GM12872 (cell line): ENCODE data around the gene CELSR1.

Experiments used
- TF ChIP-seq, protein P1 (sequence below): IDR thresholded peaks from 3 replicates; pipeline ENCODE4 v1.5.1; 2011; ENCODE audit warnings: low read depth, mild to moderate bottlenecking, low read length, moderate library complexity; ENCODE audit not compliant: insufficient read depth

The CELSR1 gene

DNA sequence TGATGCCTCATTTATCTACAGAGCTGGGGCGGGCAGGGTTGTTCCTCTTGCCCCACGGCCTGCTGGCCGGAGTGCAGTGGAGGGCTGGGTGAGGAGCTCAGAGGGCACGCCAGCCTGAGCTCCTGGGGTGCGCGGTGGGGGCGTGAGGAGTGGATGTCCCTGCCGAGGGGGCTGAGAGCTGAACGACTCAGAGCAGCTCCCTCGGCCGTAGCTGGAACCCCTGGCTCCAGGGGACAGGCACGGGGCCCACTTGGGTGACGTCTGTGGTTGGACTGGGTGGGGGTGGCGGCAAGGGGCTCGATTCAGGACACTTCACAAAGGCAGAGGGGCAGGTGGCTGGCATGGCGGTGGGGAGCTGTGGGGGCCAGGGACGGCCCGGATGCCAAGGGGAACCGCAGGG is 139.5 kb downstream of the CELSR1 start:
- TF ChIP-seq, protein P1, sequence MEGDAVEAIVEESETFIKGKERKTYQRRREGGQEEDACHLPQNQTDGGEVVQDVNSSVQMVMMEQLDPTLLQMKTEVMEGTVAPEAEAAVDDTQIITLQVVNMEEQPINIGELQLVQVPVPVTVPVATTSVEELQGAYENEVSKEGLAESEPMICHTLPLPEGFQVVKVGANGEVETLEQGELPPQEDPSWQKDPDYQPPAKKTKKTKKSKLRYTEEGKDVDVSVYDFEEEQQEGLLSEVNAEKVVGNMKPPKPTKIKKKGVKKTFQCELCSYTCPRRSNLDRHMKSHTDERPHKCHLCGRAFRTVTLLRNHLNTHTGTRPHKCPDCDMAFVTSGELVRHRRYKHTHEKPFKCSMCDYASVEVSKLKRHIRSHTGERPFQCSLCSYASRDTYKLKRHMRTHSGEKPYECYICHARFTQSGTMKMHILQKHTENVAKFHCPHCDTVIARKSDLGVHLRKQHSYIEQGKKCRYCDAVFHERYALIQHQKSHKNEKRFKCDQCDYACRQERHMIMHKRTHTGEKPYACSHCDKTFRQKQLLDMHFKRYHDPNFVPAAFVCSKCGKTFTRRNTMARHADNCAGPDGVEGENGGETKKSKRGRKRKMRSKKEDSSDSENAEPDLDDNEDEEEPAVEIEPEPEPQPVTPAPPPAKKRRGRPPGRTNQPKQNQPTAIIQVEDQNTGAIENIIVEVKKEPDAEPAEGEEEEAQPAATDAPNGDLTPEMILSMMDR: no peak

- TF ChIP-seq, protein P1: no peak
Observed at GRCh38 chr22:46397514-46397913, 139.9 kb downstream of the CELSR1 start.

GRCh38 chr22:46395145-46395544 is 142.3 kb downstream of the CELSR1 start:
- TF ChIP-seq, protein P1: no peak

DNA sequence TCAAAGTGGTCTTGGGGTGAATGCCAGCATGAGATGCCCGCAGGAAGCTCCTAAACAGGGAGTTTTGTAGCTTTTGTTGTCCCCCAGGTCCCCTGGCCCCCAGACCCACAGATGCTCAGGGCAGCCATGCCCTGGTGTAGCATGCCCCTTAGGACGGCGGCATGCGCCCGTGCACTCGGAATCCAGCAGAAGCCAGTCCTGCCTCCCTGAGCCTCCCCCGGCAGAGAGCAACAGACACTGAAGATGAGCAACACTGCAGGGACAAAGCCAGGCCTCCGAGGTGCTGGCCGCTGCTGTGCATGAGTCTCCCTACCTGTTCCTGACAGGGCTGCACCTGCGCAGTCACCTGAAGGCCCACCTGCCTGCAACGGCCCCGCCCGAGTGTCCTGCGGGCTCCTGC is 142.8 kb downstream of the CELSR1 start:
- TF ChIP-seq, protein P1: no peak

GRCh38 chr22:46393873-46394272 is 143.5 kb downstream of the CELSR1 start:
- TF ChIP-seq, protein P1: no peak

- TF ChIP-seq, protein P1: no peak
Observed at GRCh38 chr22:46392137-46392844, 145.1 kb downstream of the CELSR1 start.

DNA sequence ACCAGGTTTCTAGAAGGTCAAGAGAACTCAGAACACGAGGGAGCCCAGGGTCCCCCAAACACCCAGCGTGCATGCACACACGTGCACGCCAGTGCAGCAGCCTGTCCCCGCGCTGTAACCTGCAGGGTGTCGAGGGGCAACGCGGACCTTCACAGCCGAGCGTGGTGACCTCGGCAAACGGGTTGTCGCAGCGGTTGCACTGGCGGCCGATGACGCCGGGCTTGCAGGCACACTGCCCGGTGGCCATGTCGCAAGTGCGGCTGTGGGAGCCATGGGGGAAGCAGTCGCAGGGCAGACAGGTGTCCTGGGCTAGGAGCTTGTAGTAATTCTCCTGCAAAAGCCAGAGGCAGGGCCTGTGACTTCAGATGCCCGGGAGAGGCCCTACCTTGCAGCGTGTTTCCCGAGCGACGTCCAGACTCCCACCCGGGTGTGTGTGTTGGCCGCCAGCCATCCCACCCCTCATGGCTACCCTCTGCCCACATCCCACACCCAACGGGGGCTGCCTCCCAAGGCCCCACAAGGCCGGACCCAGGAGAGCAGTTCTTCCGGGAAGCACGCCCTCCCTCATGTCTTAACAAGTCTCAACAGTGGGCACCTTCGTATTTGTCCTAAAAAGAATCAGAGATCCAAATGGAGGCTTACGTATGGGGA is 145.8 kb downstream of the CELSR1 start:
- TF ChIP-seq, protein P1: no peak
